WTC11 (cell line): ENCODE data around the gene CLN6. TPM values are rescaled to one million over a fixed set of nuclear protein-coding genes. Genes with fewer than 3 reads are reported as not detected.

Experiments used
- ATAC-seq: fragments of 200-7000 bp; cut with Tn5 transposase; 2 replicates; pipeline ENCODE4 v1.10.0; 2021; ENCODE audit warnings: mild to moderate bottlenecking, moderate library complexity
- CTCF ChIA-PET: fragments of 300-600 bp; sonication (Branson Sonifier 250); formaldehyde crosslinking; loops from one replicate; lab custom pipeline; 2021; ENCODE audit warnings: antibody characterized with exemption; lab: Charles Lee
- POLR2A ChIA-PET: fragments of 350-600 bp; sonication (Branson Sonifier 250); formaldehyde crosslinking; loops from one replicate; lab custom pipeline; 2021; ENCODE audit warnings: antibody characterized with exemption; lab: Charles Lee
- DNase-seq: peaks from one replicate; pipeline ENCODE4 v3.0.0; 2021; ENCODE audit warnings: low spot score
- H3K27ac Mint-ChIP-seq: 2 replicates; pipeline ENCODE4 v1.8.0; 2021; ENCODE audit warnings: mixed read lengths
- H3K27me3 Mint-ChIP-seq: 2 replicates; pipeline ENCODE4 v1.8.0; 2021; ENCODE audit warnings: low read depth, mild to moderate bottlenecking, moderate library complexity, mixed read lengths
- H3K36me3 Mint-ChIP-seq: 2 replicates; pipeline ENCODE4 v1.8.0; 2021; ENCODE audit warnings: mixed read lengths
- H3K4me1 Mint-ChIP-seq: 2 replicates; pipeline ENCODE4 v1.8.0; 2022; ENCODE audit warnings: mixed read lengths
- H3K4me3 Mint-ChIP-seq: 2 replicates; pipeline ENCODE4 v1.8.0; 2021; ENCODE audit warnings: mild to moderate bottlenecking, moderate library complexity, mixed read lengths
- H3K9me3 Mint-ChIP-seq: 2 replicates; pipeline ENCODE4 v1.8.0; 2021; ENCODE audit warnings: mixed read lengths
- ARID4B ChIP-seq: sonication (generic); formaldehyde crosslinking; IDR thresholded peaks from 2 replicates; pipeline ENCODE4 v1.8.0; 2023; ENCODE audit warnings: missing genetic modification reagents, mild to moderate bottlenecking, borderline replicate concordance
- ATF1 ChIP-seq: sonication (generic); formaldehyde crosslinking; IDR thresholded peaks from 2 replicates; pipeline ENCODE4 v1.8.1; 2023; ENCODE audit warnings: mild to moderate bottlenecking, moderate library complexity, missing genetic modification reagents
- ATF3 ChIP-seq: sonication (generic); formaldehyde crosslinking; conservative IDR thresholded peaks from 2 replicates; pipeline ENCODE4 v1.8.1; 2022; ENCODE audit warnings: mild to moderate bottlenecking, missing genetic modification reagents
- KAT7 ChIP-seq: sonication (generic); formaldehyde crosslinking; IDR thresholded peaks from 2 replicates; pipeline ENCODE4 v1.8.1; 2023; ENCODE audit warnings: missing genetic modification reagents, mild to moderate bottlenecking, borderline replicate concordance
- NFYB ChIP-seq: sonication (generic); formaldehyde crosslinking; conservative IDR thresholded peaks from 2 replicates; pipeline ENCODE4 v1.8.0; 2022; ENCODE audit warnings: low read depth, missing genetic modification reagents
- NR3C1 ChIP-seq: sonication (generic); formaldehyde crosslinking; conservative IDR thresholded peaks from 2 replicates; pipeline ENCODE4 v1.8.1; 2023; ENCODE audit warnings: low read depth, mild to moderate bottlenecking, missing genetic modification reagents
- PREB ChIP-seq: sonication (generic); formaldehyde crosslinking; IDR thresholded peaks from 2 replicates; pipeline ENCODE4 v1.8.1; 2022; ENCODE audit warnings: mild to moderate bottlenecking, missing genetic modification reagents, moderate library complexity, borderline replicate concordance
- SMAD4 ChIP-seq: sonication (generic); formaldehyde crosslinking; IDR thresholded peaks from 2 replicates; pipeline ENCODE4 v1.8.0; 2022; ENCODE audit warnings: mild to moderate bottlenecking, missing genetic modification reagents
- SOX15 ChIP-seq: fragments of 250-450 bp; sonication (Bioruptor Pico); IDR thresholded peaks from 2 replicates; pipeline ENCODE4 v1.9.0; 2021; ENCODE audit warnings: mild to moderate bottlenecking
- ZNF671 ChIP-seq: fragments of 250-450 bp; sonication (Bioruptor Pico); IDR thresholded peaks from 2 replicates; pipeline ENCODE4 v1.8.0; 2021; ENCODE audit warnings: mild to moderate bottlenecking
- total RNA-seq: library from RNA; stranded (reverse); gene quantifications from 3 replicates; pipeline ENCODE4 v1.2.3, GENCODE V29; 2021
- TF ChIP-seq, protein P1 (sequence below): sonication (generic); formaldehyde crosslinking; IDR thresholded peaks from 2 replicates; pipeline ENCODE4 v1.8.1; 2023; ENCODE audit warnings: mild to moderate bottlenecking, missing genetic modification reagents, moderate library complexity
- TF ChIP-seq, protein P2 (sequence below): sonication (generic); formaldehyde crosslinking; IDR thresholded peaks from 2 replicates; pipeline ENCODE4 v1.8.1; 2023; ENCODE audit warnings: mild to moderate bottlenecking, moderate library complexity, missing genetic modification reagents
- TF ChIP-seq, protein P3 (sequence below): sonication (generic); formaldehyde crosslinking; IDR thresholded peaks from 2 replicates; pipeline ENCODE4 v1.8.0; 2022; ENCODE audit warnings: missing genetic modification reagents
- TF ChIP-seq, protein P4 (sequence below): sonication (generic); formaldehyde crosslinking; IDR thresholded peaks from 2 replicates; pipeline ENCODE4 v1.8.1; 2023; ENCODE audit warnings: mild to moderate bottlenecking, missing genetic modification reagents

The CLN6 gene
- total RNA-seq, 1 experiment from 2014 or later, result 50.2 TPM

GRCh38 chr15:68217341-68217740 is 12.2 kb downstream of the CLN6 start:
- DNase-seq (no peak), ATAC-seq (no peak)
- ChIA-PET POLR2A (no interaction called here), CTCF (no interaction called here)
- no peaks in the 10 kb centered on the region for H3K27me3 Mint-ChIP-seq
- H3K4me3 Mint-ChIP-seq, result no peak overlapping the region
- no peaks in the 10 kb centered on the region for H3K9me3 Mint-ChIP-seq
- H3K4me1 Mint-ChIP-seq, result no peaks in the 10 kb centered on the region
- peaks cover 46% of the 10 kb centered on the region for H3K36me3 Mint-ChIP-seq
- H3K27ac Mint-ChIP-seq, result no peak overlapping the region
- TF ChIP-seq KAT7 (CRISPR knock-in tag) (no peak), SOX15 (no peak), ATF1 (no peak), ZNF671 (no peak), ARID4B (no peak), NR3C1 (CRISPR knock-in tag) (no peak), SMAD4 (CRISPR knock-in tag) (no peak), PREB (no peak), NFYB (no peak), ATF3 (CRISPR knock-in tag) (no peak)
- TF ChIP-seq, protein P1, sequence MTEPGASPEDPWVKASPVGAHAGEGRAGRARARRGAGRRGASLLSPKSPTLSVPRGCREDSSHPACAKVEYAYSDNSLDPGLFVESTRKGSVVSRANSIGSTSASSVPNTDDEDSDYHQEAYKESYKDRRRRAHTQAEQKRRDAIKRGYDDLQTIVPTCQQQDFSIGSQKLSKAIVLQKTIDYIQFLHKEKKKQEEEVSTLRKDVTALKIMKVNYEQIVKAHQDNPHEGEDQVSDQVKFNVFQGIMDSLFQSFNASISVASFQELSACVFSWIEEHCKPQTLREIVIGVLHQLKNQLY (CRISPR knock-in tag), result no peak
- TF ChIP-seq, protein P2, sequence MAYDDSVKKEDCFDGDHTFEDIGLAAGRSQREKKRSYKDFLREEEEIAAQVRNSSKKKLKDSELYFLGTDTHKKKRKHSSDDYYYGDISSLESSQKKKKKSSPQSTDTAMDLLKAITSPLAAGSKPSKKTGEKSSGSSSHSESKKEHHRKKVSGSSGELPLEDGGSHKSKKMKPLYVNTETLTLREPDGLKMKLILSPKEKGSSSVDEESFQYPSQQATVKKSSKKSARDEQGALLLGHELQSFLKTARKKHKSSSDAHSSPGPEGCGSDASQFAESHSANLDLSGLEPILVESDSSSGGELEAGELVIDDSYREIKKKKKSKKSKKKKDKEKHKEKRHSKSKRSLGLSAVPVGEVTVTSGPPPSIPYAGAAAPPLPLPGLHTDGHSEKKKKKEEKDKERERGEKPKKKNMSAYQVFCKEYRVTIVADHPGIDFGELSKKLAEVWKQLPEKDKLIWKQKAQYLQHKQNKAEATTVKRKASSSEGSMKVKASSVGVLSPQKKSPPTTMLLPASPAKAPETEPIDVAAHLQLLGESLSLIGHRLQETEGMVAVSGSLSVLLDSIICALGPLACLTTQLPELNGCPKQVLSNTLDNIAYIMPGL (CRISPR knock-in tag), result no peak
- TF ChIP-seq, protein P3, sequence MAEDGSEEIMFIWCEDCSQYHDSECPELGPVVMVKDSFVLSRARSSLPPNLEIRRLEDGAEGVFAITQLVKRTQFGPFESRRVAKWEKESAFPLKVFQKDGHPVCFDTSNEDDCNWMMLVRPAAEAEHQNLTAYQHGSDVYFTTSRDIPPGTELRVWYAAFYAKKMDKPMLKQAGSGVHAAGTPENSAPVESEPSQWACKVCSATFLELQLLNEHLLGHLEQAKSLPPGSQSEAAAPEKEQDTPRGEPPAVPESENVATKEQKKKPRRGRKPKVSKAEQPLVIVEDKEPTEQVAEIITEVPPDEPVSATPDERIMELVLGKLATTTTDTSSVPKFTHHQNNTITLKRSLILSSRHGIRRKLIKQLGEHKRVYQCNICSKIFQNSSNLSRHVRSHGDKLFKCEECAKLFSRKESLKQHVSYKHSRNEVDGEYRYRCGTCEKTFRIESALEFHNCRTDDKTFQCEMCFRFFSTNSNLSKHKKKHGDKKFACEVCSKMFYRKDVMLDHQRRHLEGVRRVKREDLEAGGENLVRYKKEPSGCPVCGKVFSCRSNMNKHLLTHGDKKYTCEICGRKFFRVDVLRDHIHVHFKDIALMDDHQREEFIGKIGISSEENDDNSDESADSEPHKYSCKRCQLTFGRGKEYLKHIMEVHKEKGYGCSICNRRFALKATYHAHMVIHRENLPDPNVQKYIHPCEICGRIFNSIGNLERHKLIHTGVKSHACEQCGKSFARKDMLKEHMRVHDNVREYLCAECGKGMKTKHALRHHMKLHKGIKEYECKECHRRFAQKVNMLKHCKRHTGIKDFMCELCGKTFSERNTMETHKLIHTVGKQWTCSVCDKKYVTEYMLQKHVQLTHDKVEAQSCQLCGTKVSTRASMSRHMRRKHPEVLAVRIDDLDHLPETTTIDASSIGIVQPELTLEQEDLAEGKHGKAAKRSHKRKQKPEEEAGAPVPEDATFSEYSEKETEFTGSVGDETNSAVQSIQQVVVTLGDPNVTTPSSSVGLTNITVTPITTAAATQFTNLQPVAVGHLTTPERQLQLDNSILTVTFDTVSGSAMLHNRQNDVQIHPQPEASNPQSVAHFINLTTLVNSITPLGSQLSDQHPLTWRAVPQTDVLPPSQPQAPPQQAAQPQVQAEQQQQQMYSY, result no peak
- TF ChIP-seq, protein P4, sequence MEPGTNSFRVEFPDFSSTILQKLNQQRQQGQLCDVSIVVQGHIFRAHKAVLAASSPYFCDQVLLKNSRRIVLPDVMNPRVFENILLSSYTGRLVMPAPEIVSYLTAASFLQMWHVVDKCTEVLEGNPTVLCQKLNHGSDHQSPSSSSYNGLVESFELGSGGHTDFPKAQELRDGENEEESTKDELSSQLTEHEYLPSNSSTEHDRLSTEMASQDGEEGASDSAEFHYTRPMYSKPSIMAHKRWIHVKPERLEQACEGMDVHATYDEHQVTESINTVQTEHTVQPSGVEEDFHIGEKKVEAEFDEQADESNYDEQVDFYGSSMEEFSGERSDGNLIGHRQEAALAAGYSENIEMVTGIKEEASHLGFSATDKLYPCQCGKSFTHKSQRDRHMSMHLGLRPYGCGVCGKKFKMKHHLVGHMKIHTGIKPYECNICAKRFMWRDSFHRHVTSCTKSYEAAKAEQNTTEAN, result no peak
